Brain microvascular endothelial cell (primary cell): ENCODE measurements around the gene OR7G1.

ENCODE experiments used
- DNase-seq: peaks from one replicate; pipeline ENCODE4 v3.0.0-alpha.2; 2020
- H3K27ac ChIP-seq: fragments of 250-450 bp; sonication (Bioruptor Pico); 2 replicates; pipeline ENCODE4 v1.5.1; 2020; ENCODE audit warnings: mild to moderate bottlenecking, moderate library complexity
- H3K27me3 ChIP-seq: fragments of 250-450 bp; sonication (Bioruptor Pico); replicated peaks from 2 replicates; pipeline ENCODE4 v1.5.1; 2020; ENCODE audit warnings: mild to moderate bottlenecking
- H3K36me3 ChIP-seq: fragments of 250-450 bp; sonication (Bioruptor Pico); replicated peaks from 2 replicates; pipeline ENCODE4 v1.5.1; 2020; ENCODE audit warnings: mild to moderate bottlenecking
- H3K4me3 ChIP-seq: 2 replicates; pipeline ENCODE4 v1.5.1; 2011; ENCODE audit warnings: low read depth, mild to moderate bottlenecking, control low read depth, low read length, moderate library complexity
- CTCF ChIP-seq: IDR thresholded peaks from 2 replicates; pipeline ENCODE4 v1.5.1; 2011; ENCODE audit warnings: low read depth, mild to moderate bottlenecking, moderate library complexity, low read length, control low read depth, inconsistent platforms; ENCODE audit errors: missing control alignments
- in situ Hi-C: cut with HindIII; loops from 2 replicates; pipeline ENCODE4 v1.10.0; 2017; ENCODE audit warnings: low sequenced_read_pairs, low pct_ligation_motif_present

The OR7G1 gene

GRCh38 chr19:9116547-9116946 lies 984 bp upstream of the OR7G1 start:
- in situ Hi-C loops, result no loop called here
- no peak overlapping the region for H3K4me3 ChIP-seq

GRCh38 chr19:9109959-9110358 lies 5.6 kb downstream of the OR7G1 start:
- in situ Hi-C loops, result no loop called here
- H3K27ac ChIP-seq, result no peak overlapping the region
- DNase-seq, result no peak
- H3K27me3 ChIP-seq, result no peaks in the 10 kb centered on the region
- H3K4me3 ChIP-seq, result no peak overlapping the region
- TF ChIP-seq CTCF, result no peak
- H3K36me3 ChIP-seq, result no peaks in the 10 kb centered on the region

More at GRCh38 chr19:9116547-9116946, 984 bp upstream of the OR7G1 start:
- no peak for DNase-seq
- Histone ChIP-seq H3K27me3 (no peaks in the 10 kb centered on the region), H3K36me3 (no peaks in the 10 kb centered on the region), H3K27ac (no peak overlapping the region)
- TF ChIP-seq CTCF, result no peak

GRCh38 chr19:9107375-9107774 lies 8.2 kb downstream of the OR7G1 start, which contains the start of gene OR7G2:
Gene OR7G2 (minus strand): TSS chr19:9107475. CDS start chr19:9103243, 4,232 bp downstream.
- TF ChIP-seq CTCF, result no peak
- H3K27ac ChIP-seq, result no peak within 1 kb of the TSS
- no peaks in the 10 kb centered on the region for H3K27me3 ChIP-seq
- in situ Hi-C loops, result no loop called here
- no peak for DNase-seq
- no peak within 1 kb of the TSS for H3K4me3 ChIP-seq
- H3K36me3 ChIP-seq, result no peaks in the 10 kb centered on the region

GRCh38 chr19:9086761-9087160 lies 28.8 kb downstream of the OR7G1 start, which contains the start of gene OR1M1:
Gene OR1M1 (plus strand): TSS chr19:9087061. CDS start chr19:9093245, 6,184 bp downstream.
- no peak within 1 kb of the TSS for H3K4me3 ChIP-seq
- no peak for TF ChIP-seq CTCF
- H3K27ac ChIP-seq, result no peak within 1 kb of the TSS
- in situ Hi-C loops, result no loop called here
- no peaks in the 10 kb centered on the region for H3K36me3 ChIP-seq
- no peaks in the 10 kb centered on the region for H3K27me3 ChIP-seq
- no peak for DNase-seq

DNA sequence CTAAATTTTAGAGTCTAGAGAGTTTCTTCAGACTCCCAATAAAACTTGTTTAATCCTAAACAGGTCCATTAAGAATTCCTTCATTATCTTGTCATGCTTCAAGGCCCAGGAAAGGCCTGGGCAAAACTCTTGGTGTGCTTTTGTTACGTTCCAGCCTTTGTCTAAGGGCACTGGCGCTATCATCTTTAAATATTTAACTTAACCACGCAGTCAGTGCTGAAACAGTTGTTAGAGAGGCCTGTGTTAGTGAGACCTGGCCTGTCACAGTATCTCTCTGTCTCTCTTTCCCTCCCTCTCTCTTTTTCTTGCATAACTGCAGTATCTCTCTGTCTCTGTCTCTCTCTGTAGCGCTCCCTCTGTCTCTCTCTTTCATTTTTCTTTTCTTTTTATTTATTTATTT lies 36.9 kb downstream of the OR7G1 start:
- TF ChIP-seq CTCF, result no peak
- Histone ChIP-seq H3K36me3 (no peaks in the 10 kb centered on the region), H3K27me3 (no peaks in the 10 kb centered on the region), H3K27ac (no peak overlapping the region), H3K4me3 (no peak overlapping the region)
- no peak for DNase-seq
- in situ Hi-C loops, result no loop called here

DNA sequence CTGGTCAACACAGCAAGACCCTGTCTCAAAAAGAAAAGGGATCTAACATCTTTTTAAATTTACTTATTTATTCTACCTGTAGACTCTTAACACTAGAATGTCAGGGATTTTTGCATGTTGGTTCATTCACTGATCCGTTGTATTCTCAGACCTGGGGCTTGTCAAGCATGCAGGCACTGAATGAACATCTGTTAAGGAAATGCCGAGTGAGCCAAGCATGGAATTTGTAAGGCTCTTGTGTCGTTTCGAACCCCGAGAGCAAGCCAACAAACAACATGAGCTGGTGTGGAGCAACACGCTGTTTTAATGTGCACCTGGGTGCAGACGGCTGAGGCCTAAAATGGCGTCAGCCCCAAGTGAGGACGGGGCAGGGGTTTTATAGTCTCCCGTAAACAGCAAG lies 38.7 kb downstream of the OR7G1 start:
- in situ Hi-C loops, result no loop called here
- TF ChIP-seq CTCF, result no peak
- Histone ChIP-seq H3K36me3 (no peaks in the 10 kb centered on the region), H3K27ac (no peak overlapping the region), H3K27me3 (no peaks in the 10 kb centered on the region), H3K4me3 (no peak overlapping the region)
- DNase-seq, result no peak
